Keratinocyte (primary cell): ENCODE measurements around the gene SPECC1.

Experiments used
- EZH2 ChIP-seq: IDR thresholded peaks from one replicate; pipeline ENCODE4 v1.6.1; 2012; ENCODE audit warnings: inconsistent platforms, mild to moderate bottlenecking, low read length, moderate library complexity
- TF ChIP-seq, protein P1 (sequence below), 3 experiments: IDR thresholded peaks in 1 of 3; conservative IDR thresholded peaks in 1 of 3; optimal IDR thresholded peaks in 1 of 3; 2 replicates in 2 of 3; 3 replicates in 1 of 3; pipeline versions ENCODE3 to v1.5.1; 2011; ENCODE audit warnings: low read length in 3 of 3, mild to moderate bottlenecking in 3 of 3, moderate library complexity in 2 of 3, control low read depth in 1 of 3, inconsistent platforms in 1 of 3; ENCODE audit not compliant: insufficient read depth in 2 of 3; ENCODE audit errors: extremely low read depth in 1 of 3

GRCh38 chr17:20046629-20047028 lies 37.5 kb downstream of the SPECC1 start:
- TF ChIP-seq, protein P1, sequence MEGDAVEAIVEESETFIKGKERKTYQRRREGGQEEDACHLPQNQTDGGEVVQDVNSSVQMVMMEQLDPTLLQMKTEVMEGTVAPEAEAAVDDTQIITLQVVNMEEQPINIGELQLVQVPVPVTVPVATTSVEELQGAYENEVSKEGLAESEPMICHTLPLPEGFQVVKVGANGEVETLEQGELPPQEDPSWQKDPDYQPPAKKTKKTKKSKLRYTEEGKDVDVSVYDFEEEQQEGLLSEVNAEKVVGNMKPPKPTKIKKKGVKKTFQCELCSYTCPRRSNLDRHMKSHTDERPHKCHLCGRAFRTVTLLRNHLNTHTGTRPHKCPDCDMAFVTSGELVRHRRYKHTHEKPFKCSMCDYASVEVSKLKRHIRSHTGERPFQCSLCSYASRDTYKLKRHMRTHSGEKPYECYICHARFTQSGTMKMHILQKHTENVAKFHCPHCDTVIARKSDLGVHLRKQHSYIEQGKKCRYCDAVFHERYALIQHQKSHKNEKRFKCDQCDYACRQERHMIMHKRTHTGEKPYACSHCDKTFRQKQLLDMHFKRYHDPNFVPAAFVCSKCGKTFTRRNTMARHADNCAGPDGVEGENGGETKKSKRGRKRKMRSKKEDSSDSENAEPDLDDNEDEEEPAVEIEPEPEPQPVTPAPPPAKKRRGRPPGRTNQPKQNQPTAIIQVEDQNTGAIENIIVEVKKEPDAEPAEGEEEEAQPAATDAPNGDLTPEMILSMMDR (optimal IDR thresholded peaks at IDR 0.05 in 1 of 3, IDR thresholded peaks at IDR 0.05 in 1 of 3, conservative IDR thresholded peaks at IDR 0.05 in 1 of 3; ENCODE audit: extremely low read depth in 1 of 3, insufficient read depth in 2 of 3, low read length in 3 of 3): no peak
- TF ChIP-seq EZH2: no peak
